HG03175 (cell line): ENCODE measurements around the gene ARID1B.
"Not testable (repeated sequence)": the region's sequence is repeated elsewhere in the genome, so short reads cannot be mapped to it uniquely, and the experiment has no call there.

Experiments
- ATAC-seq: cut with Tn5 transposase; IDR thresholded peaks from one replicate; pipeline ENCODE4 v1.9.1; 2021; ENCODE audit warnings: mild to moderate bottlenecking, moderate library complexity; ENCODE audit not compliant: unreplicated experiment

Gene ARID1B

GRCh38 chr6:157144859-157145568, 367.8 kb downstream of the ARID1B start:
- no peak for ATAC-seq

- no peak for ATAC-seq
Measured at GRCh38 chr6:157145656-157146285, 368.6 kb downstream of the ARID1B start.

DNA sequence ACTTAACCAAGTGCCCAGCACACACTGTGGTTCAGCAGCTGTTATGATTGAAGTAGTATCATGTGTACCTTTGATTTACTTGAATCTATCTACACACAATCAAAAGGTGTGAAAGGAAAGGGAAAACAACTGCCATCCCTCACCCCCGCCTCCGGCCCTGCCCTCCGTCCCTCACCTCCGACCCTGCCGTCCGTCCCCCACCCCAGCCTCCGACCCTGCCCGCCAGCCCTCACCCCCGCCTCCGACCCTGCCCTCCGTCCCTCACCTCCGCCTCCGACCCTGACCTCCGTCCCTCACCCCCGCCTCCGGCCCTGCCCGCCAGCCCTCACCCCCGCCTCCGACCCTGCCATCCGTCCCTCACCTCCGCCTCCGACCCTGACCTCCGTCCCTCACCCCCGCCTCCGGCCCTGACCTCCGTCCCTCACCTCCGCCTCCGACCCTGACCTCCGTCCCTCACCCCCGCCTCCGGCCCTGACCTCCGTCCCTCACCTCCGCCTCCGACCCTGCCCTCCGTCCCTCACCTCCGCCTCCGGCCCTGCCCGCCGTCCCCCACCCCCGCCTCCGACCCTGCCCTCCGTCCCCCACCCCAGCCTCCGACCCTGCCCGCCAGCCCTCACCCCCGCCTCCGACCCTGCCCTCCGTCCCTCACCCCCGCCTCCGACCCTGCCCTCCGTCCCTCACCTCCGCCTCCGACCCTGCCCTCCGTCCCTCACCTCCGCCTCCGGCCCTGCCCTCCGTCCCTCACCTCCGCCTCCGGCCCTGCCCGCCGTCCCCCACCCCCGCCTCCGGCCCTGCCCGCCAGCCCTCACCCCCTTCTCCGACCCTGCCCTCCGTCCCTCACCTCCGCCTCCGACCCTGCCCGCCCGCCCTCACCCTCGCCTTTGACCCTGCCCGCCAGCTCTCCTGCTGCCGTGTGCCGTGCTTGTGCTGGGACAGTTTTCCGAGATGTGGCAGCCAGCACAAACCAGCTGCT, 370.2 kb downstream of the ARID1B start:
- not testable (repeated sequence) for ATAC-seq

- no peak for ATAC-seq
Measured at GRCh38 chr6:157148391-157149323, 371.5 kb downstream of the ARID1B start.

- no peak for ATAC-seq
Measured at GRCh38 chr6:157150076-157150475, 372.9 kb downstream of the ARID1B start.

DNA sequence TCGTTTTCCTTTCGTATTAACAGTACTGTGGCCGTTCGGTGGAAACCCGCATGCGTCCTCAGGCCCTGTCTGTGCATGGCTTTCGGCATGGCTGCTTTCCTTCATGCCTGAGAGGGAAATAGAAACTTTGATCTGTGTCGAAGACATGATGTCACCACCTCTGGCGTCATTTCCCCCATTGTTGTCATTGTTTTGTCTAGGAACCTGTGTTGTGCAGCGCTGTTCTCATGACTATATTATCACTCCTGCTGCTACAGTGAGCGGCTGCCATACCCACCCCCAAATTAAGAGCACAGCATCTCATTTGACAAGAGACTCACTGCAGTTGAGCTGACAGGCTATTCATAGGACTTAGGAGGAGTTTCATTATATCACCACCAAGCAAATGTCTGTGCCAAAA, 373.9 kb downstream of the ARID1B start:
- ATAC-seq: no peak

DNA sequence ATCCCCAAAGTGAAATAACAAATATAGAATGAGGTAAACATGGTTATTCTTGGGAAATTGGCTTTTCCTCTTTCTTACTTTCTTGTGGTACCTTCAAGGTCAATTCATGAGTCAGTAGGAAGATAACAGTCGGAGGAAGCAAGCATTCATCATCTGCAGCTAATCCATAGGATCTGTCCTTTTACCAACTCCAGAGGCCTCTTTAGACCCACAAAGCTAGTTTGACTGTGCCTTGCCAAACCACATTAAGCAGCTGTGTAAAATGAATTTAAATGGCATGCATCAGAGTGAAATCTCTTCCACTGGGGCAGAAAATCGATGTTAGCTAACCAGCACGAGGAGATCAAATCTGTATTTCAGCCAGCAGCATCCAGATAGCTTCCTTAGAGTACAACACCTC, 374.8 kb downstream of the ARID1B start:
- ATAC-seq: no peak

GRCh38 chr6:157152556-157152955, 375.4 kb downstream of the ARID1B start:
- no peak for ATAC-seq

GRCh38 chr6:157155804-157156203, 378.6 kb downstream of the ARID1B start:
- ATAC-seq: no peak

GRCh38 chr6:157157258-157157657, 380.1 kb downstream of the ARID1B start:
- no peak for ATAC-seq

DNA sequence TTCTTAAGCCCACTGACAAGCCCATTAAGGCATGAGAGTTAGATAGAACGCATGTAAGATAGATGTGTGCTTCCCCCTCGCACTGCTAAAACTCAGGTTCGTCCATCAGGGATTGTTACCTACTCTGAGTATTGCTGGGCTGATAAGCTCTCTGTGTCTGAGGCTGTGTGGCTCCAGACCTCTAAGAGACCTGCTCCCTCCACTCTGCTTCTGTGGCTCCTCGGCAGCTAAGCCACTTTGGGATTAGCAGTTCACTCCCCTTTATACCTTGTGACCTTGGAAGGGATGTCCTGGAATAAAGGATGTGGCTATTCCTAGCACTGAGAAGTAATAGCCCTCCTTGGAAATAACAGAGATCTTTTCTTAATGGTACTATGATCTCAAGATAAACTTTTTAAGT, 381.3 kb downstream of the ARID1B start:
- no peak for ATAC-seq

DNA sequence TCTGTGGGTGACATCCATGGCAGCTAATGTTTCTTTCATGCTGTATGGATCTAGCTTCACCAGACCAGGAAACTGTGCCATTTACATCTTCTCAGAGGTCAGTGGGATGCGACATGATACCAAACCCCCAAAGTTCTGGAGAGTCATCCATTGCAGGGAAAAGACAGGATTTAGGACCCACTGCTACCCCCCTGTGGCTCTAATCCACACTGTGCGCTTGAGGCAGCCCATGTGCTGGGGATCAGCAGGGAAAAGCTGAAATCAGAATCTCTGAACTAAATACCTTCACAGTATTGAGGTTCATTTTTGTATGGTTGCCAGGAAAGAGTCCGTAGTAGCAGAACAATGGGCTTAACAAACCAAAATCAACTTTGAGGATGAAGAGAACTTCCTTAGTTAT, 381.7 kb downstream of the ARID1B start:
- no peak for ATAC-seq

DNA sequence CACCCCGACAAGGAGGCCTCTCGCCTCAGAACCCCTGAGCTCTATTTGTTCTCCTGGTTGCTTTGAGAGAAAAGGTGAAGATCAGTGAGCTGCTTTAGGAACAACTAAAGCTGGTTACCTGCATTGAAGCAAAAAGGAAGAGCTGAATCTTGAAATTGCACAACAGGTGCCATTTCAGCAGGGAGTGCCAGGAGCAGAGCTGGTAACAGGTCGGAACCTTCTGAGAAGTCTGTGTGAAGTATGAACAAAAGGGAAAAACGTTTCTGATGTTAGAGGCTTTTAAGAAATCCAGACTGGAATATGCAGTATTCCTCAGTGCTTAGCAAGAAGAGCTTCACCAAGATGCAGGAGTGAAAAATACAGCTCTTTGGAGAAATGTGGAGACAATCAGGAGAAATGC, 382.2 kb downstream of the ARID1B start:
- no peak for ATAC-seq

DNA sequence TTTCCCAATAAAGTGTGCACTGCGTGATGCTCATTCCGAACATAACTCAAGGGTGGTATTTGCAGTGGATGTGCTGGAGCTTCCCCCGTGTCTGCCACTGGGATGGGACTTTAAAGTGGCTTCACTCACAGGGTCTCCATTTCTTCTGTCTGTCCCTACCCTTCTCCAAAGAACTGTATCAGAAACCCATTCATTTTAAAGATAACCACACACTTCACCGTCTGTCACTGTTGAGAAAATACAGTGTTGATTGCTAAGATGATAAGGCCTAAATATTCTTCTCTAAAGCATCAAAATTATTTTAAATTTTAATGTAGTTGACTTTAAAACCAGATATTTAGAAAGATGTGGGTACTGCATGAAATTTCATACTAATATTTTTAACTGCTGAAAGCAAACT, 384.7 kb downstream of the ARID1B start:
- no peak for ATAC-seq

DNA sequence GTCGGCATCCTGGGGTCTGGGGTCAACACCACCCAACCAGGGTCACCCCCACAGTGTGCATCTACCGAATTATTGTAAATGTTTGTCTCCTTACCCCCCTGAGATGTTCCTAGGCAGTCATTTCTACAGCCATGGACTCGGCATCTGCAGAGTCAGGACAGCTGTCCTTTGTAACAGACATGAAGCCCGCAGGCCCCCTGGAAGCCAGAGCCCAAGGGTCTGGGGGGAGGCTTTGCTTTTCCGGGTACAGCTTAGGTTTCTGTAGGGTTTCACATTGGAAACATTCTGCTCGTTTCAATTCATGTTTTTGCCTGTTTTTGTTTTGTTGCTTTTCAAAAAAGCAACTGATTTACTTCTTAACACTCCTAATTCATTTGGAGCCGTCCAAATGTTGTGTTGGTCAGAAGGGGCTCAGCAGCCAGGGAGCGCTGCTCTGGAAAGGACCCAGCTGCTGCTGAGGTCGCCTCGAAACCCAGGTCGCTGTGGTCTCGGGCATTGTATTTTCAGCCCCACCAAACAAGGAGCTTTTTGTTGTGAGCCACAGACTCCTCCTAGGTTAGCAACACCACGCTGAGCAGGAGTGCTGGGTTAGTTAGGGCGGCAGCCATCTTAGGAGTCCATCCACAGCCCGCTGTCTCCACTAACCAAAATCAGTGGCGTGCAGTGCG, 385.7 kb downstream of the ARID1B start:
- no peak for ATAC-seq

- no peak for ATAC-seq
Measured at GRCh38 chr6:157163434-157164159, 386.4 kb downstream of the ARID1B start.

GRCh38 chr6:157164972-157165371, 387.8 kb downstream of the ARID1B start:
- ATAC-seq: no peak

- ATAC-seq: no peak
Measured at GRCh38 chr6:157166784-157167183, 389.6 kb downstream of the ARID1B start.

GRCh38 chr6:157167837-157168236, 390.7 kb downstream of the ARID1B start:
- ATAC-seq: no peak
